Mesodermal cell (in vitro differentiated cells): ENCODE measurements around the gene MGAM2.
"Not testable (repeated sequence)": the region's sequence is repeated elsewhere in the genome, so short reads cannot be mapped to it uniquely, and the experiment has no call there.

Source experiments
- H3K27ac ChIP-seq: 2 replicates; pipeline ENCODE4 v1.7.0; 2013; ENCODE audit warnings: mild to moderate bottlenecking, low read depth, low read length, moderate library complexity; ENCODE audit not compliant: severe bottlenecking
- H3K36me3 ChIP-seq: 2 replicates; pipeline ENCODE4 v1.7.1; 2013; ENCODE audit warnings: mild to moderate bottlenecking, low read length, moderate library complexity; ENCODE audit not compliant: control insufficient read depth, insufficient read depth
- H3K4me1 ChIP-seq: one replicate; pipeline ENCODE4 v1.7.1; 2013; ENCODE audit warnings: mild to moderate bottlenecking, low read length; ENCODE audit not compliant: insufficient read depth, control insufficient read depth, poor library complexity, severe bottlenecking
- H3K4me3 ChIP-seq: 2 replicates; pipeline ENCODE4 v1.7.0; 2013; ENCODE audit warnings: low read length, control low read depth, mild to moderate bottlenecking; ENCODE audit not compliant: insufficient read depth, poor library complexity, severe bottlenecking; ENCODE audit errors: extremely low read depth
- H3K9me3 ChIP-seq: 2 replicates; pipeline ENCODE4 v1.7.1; 2013; ENCODE audit warnings: mild to moderate bottlenecking, low read length, moderate library complexity; ENCODE audit not compliant: control insufficient read depth
- WGBS, 2 experiments: methylation state at CpG; one replicate each; pipeline ENCODE4 v1.1.5; 2013; ENCODE audit warnings: missing lambda C conversion rate in 2 of 2; ENCODE audit not compliant: insufficient coverage in 2 of 2; 5-methylcytosine and 5-hydroxymethylcytosine counted together

MGAM2 gene

DNA sequence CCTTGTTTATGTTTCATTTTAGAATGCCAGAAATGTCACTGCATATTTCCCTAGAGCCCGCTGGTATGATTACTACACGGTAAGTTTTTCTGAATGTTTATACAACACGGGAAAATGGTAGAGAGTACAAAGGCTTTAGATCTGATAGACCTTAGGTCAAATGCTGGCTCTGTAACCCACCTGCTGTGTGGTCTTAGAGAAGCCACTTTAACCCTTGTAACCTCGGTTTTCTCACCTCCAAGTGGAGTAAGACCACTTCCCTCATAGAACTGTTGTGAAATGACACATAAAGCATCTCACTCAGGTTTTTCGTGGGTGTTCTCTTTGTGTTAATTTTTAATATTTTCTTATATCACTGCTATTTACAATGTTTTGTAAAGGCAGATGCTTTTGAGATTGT is 13.9 kb upstream of the MGAM2 start:
- no peak overlapping the region for H3K4me3 ChIP-seq
- WGBS, 2 experiments: 100% methylated on average over 1 to 3 of the region's 5 CpGs
- H3K27ac ChIP-seq: no peak overlapping the region

DNA sequence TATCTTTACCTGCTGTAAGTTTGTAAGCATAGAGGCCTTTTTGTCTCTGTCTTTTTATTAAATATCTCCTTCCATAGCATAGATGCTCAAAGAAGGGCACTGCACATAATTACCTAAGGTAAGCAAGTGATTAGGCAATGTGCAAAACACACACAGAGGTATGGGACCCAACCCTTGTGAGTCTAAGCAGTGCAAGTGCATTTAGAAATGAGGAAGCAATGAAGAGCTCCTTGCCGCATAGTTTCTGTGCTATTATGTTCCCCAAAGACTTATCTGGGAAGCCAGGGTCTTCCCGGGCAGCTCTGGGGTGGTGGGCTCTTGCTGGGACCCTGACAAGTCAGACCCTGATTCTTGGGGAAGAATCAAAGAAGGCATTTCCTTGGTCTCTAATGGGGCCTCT is 13.5 kb upstream of the MGAM2 start:
- Histone ChIP-seq H3K27ac (no peak overlapping the region), H3K4me3 (no peak overlapping the region), H3K4me1 (no peaks in the 10 kb centered on the region), H3K36me3 (no peaks in the 10 kb centered on the region), H3K9me3 (no peaks in the 10 kb centered on the region)
- 100% methylated on average over 1 of the region's 2 CpGs for WGBS, 2 experiments

More for the DNA sequence above, 13.9 kb upstream of the MGAM2 start:
- Histone ChIP-seq H3K36me3 (no peaks in the 10 kb centered on the region), H3K9me3 (no peaks in the 10 kb centered on the region), H3K4me1 (no peaks in the 10 kb centered on the region)

DNA sequence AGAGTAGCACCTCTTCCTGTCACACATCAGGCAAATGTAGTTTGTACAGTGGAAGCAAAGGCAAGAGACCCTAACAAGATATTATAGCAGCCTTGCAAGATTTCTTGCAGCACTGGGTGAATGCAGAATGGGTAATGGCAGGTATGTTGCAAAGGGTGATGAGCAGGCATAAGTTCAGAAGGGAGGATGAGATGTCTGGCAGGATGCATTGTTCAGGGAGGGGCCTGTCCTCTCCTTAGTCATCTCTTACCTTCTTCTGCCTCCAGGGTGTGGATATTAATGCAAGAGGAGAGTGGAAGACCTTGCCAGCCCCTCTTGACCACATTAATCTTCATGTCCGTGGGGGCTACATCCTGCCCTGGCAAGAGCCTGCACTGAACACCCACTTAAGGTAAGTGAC is 12.2 kb upstream of the MGAM2 start:
- H3K4me3 ChIP-seq, H3K4me1 ChIP-seq, H3K27ac ChIP-seq, H3K9me3 ChIP-seq, H3K36me3 ChIP-seq: not testable (repeated sequence)
- no CpG with 5 or more reads among the region's 1 CpG for WGBS, 2 experiments

DNA sequence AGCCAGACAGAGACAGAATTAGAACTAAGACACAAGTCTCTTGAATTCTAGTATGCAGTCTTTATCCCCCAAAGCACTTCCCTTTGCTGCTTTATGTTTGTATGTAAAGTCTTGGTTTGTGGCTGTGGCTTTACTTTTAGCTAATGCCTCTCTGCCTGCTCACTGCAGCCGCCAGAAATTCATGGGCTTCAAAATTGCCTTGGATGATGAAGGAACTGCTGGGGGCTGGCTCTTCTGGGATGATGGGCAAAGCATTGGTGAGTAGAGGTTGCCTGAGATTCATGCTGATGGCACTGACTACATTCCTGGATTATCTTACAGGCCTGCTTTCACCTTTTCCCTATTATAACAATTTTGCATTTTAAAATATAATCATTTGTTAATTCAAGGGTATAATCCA is 10.9 kb upstream of the MGAM2 start:
- Histone ChIP-seq H3K36me3 (no peaks in the 10 kb centered on the region), H3K9me3 (no peaks in the 10 kb centered on the region), H3K4me3 (no peak overlapping the region), H3K4me1 (no peaks in the 10 kb centered on the region), H3K27ac (no peak overlapping the region)
- 67% methylated on average over 1 of the region's 1 CpG; no CpG with 5 or more reads in 1 of the 2 experiments for WGBS, 2 experiments

DNA sequence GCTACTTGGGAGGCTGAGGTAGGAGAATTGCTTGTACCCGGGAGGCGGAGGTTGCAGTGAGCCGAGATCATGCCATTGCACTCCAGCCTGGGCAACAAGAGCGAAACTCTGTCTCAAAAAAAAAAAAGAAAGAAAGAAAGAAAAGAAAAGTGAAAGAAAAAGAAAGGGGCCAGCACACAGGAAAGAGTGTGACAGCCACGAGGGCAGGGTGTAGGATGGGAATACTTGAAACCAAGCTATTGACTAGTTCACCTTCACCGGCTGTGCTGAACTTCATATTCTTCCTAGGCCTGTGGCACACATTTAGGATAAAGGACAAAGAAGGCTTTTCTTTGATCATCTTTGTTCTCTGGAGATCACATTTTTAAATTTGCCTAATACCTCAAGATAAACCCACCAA is 9.7 kb upstream of the MGAM2 start:
- 85 to 90% methylated on average over 4 to 5 of the region's 6 CpGs for WGBS, 2 experiments
- H3K4me1 ChIP-seq, H3K36me3 ChIP-seq, H3K27ac ChIP-seq, H3K4me3 ChIP-seq, H3K9me3 ChIP-seq: not testable (repeated sequence)

DNA sequence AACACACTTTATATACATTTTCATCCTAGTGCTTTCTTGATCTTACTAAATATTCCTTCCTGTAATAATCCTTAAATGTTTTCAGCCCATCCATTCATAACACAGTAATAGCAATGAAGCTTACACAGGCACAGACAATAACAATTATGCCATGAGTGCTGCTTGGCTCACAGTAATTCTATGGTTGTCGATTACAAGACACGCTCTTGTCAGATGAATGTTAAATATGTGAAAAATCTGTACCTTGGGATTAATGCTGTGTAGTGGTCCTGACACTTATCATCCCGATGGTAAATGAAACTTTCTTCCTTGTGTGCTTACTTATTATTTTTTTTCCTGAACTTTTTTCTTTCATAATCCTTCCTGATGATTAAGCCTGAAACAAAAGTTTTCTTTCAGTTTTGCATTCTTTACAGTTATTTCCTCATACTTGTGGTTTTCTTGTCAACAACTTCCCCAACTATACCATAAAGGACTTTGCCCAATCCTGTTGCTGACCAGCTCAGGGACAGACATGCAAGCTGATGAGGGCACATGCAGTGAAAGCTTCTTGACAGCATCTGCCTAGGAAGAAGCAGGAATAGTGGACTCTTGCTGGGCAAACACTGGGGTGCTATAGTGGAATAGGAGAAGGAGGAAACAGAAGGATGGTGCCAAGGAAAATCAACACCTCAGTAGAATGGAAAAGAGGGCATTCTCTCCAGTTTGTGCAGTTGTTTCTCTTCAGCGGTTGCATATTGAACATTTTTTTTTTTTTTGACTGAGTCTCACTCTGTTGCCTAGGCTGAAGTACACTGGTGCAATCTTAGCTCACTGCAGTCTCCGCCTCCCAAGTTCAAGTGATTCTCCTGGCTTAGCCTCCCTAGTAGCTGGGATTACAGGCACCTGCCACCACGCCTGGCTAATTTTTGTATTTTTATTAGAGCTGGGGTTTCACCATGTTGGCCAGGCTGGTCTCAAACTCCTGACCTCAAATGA is 6.7 kb upstream of the MGAM2 start:
- Histone ChIP-seq H3K4me3 (no peak overlapping the region), H3K27ac (no peak overlapping the region), H3K4me1 (no peaks in the 10 kb centered on the region), H3K36me3 (no peaks in the 10 kb centered on the region), H3K9me3 (no peaks in the 10 kb centered on the region)
- WGBS, 2 experiments: 76 to 89% methylated on average over 4 to 6 of the region's 6 CpGs

DNA sequence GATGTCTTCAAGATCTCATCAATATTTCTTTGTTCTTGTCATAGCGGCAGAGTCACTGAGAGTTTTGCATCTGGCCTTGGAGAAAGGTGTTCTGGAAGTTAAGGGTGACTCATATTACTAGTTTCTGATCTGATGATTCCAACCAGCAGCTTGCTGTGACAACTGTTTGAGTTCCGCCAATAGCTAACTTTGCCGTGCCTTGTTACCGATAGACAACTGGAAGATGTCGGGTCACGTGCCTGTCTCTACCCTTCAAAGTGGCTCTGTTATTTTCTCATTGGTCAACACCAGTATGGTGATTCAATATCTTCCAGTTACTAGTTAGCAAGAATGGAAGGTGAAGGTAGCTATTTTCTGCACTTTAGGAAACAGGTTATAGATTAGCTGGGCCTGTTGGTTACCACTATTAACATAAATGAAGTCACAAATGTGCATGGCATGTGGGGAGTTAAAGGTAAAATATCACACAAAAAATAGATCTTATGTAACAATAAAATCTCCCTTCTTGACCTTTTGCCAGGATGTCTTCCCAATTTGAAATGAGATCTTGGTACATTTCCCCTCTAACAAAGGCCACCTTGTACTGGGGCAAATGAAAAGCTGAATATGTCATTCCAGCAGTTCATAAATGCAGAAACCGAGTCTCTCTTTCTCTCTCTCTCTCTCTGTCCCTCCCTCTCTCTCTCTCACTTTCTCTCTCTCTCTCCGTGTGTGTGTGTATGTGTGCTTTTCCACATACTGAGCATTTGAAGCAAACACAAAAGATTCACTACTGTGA is 2.6 kb upstream of the MGAM2 start:
- Histone ChIP-seq H3K4me3 (no peak overlapping the region), H3K27ac (no peak overlapping the region), H3K4me1 (no peaks in the 10 kb centered on the region), H3K9me3 (no peaks in the 10 kb centered on the region), H3K36me3 (no peaks in the 10 kb centered on the region)
- 83% methylated on average over 2 to 6 of the region's 8 CpGs for WGBS, 2 experiments

DNA sequence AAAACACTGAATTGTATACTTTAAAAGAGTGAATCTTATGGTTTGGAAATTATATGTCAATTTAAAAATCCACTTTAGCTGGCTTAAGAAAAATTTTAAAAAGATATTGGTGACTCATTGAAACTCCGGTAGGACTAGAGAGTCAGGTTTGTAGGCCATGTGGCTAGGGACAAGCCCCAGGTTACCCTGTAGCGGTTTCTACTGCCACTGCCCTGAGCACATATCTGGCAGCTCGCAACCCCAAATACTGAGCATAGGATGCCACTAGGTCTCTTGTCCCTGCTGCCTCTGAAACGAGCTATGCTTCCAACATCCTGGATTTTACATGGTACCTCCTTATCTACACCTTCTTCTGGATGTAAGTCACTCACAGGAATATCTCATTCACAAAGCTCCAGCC is 1.4 kb upstream of the MGAM2 start:
- no peaks in the 10 kb centered on the region for H3K36me3 ChIP-seq
- H3K4me1 ChIP-seq: no peaks in the 10 kb centered on the region
- 91 to 95% methylated on average over 3 to 4 of the region's 4 CpGs for WGBS, 2 experiments
- H3K9me3 ChIP-seq: no peaks in the 10 kb centered on the region
- no peak overlapping the region for H3K4me3 ChIP-seq
- H3K27ac ChIP-seq: no peak overlapping the region

DNA sequence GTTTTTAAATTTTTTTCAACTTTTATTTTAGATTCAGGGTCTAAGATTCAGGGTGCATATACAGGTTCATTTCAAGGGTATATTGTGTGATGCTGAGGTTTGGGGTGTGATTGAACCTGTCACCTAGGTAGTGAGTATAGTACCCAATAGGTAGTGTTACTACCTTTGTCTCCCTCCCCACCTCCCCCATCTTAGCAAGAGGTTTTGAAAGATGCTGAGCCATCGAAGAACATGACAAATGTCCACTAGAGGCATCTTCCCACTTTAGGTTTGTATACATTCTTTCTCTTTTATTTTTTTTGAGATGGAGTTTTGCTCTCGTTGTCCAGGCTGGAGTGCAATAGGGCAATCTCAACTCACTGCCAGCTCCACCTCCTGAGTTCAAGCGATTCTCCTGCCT is 880 bp upstream of the MGAM2 start:
- Histone ChIP-seq H3K27ac (no peak overlapping the region), H3K4me1 (no peaks in the 10 kb centered on the region), H3K36me3 (no peaks in the 10 kb centered on the region), H3K4me3 (no peak overlapping the region), H3K9me3 (no peaks in the 10 kb centered on the region)
- WGBS, 2 experiments: 78 to 79% methylated on average over 1 to 2 of the region's 3 CpGs

DNA sequence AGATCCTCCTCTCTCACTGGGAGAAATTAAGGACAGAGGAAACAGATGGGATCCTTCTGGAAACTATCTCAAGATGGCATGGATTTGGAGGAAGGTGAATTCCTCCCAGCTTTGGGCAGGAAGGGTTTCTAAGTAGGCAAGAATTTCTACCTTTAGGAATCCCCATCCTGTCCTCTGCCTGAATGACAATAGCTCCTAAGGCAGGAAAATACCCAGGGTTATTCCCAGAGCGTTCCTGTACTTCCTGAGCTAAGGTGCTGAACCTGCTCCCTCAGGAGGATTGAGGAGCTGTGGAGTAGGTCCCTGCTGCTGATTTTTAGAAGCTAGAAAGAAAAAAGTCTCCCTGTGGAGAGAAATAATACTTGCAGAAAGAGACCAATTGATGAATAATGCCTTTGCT is 568 bp downstream of the MGAM2 start:
- H3K9me3 ChIP-seq: no peaks in the 10 kb centered on the region
- no peaks in the 10 kb centered on the region for H3K4me1 ChIP-seq
- no CpG with 5 or more reads among the region's 1 CpG for WGBS, 2 experiments
- no peak overlapping the region for H3K4me3 ChIP-seq
- no peak overlapping the region for H3K27ac ChIP-seq
- no peaks in the 10 kb centered on the region for H3K36me3 ChIP-seq

DNA sequence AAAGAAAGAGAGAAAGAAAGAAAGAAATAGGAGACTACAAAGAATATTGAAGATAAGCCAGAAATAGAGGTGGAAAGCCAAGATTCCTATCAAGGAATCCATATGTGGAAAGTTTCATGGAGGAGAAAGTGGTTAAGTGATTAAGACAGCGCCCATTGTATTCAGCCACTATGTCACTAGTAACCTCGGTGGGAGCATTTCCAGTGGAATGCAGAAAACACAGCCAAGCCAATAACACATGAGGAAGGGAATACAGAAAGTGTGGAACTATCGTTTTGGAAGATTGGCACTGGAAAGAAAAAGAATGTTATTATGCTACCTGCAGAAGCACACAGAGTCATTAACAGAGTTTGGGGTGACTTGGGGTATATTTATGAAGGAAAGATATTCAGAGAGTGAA is 2.7 kb downstream of the MGAM2 start:
- H3K4me1 ChIP-seq: no peaks in the 10 kb centered on the region
- H3K36me3 ChIP-seq: no peaks in the 10 kb centered on the region
- no peak overlapping the region for H3K27ac ChIP-seq
- no peak overlapping the region for H3K4me3 ChIP-seq
- WGBS, 2 experiments: 87 to 100% methylated on average over 3 of the region's 3 CpGs
- no peaks in the 10 kb centered on the region for H3K9me3 ChIP-seq
